ENCODE data around the gene TRNP1. TPM values are rescaled to one million over a fixed set of nuclear protein-coding genes. Genes with fewer than 3 reads are reported as not detected.

The TRNP1 gene
- total and polyA plus RNA-seq, 10 of the 15 experiments (the other 5 are each of a cell fraction or from before 2014, with no cell fraction given) = 0.13 TPM; not detected in 9

DNA sequence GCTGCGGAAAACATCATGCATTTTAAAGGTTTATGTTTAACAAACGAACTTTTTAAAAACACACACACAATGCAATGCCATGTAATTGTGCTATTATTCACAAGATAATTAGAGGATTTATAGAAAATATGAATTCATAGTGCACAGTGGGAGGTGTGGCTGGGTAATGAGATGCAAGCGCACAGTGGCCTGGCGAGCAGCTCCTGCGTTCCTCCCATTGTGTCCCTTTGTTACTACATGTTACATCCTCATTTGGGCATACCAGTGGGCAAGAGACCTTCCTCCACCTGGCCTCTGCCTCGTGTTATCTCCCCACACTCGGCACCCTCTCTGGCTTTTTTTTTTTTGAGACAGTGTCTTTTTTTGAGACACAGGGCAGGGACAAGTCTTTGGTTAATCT is 49.2 kb downstream of the TRNP1 start:
- H3K36me3 ChIP-seq (ENCODE audit: control insufficient read depth in 2 of 2, insufficient read depth in 2 of 2, low read length in 1 of 2) = no peaks in the 10 kb centered on the region
- H3K4me1 ChIP-seq (ENCODE audit: control insufficient read depth, insufficient read depth, low read length) = peaks cover 5% of the 10 kb centered on the region; the same call in 1 of the 2 replicates
- peaks cover 0 to 2% of the 10 kb centered on the region in 2 experiments; a peak in 3 of 4 replicates for H3K27me3 ChIP-seq (replicated peaks in 1 of 2; ENCODE audit: control insufficient read depth in 2 of 2, insufficient read depth in 2 of 2, low read length in 1 of 2)
- FAIRE-seq (no peak), DNase-seq (ENCODE audit: low read depth, low spot score) (no peak), ATAC-seq (no peak)
- CTCF ChIA-PET = interaction anchor here (0.6 to 14.6 kb wide), 11 partner anchors 9 to 557 kb away, joined by 3 to 577 read pairs (median 11); partner anchors contain the start of gene SLC9A1
- POLR2A ChIA-PET = interaction anchor here (0.6 kb wide), 1 partner anchor 57 kb away, joined by 4 read pairs; no protein-coding TSS in a partner anchor
- H3K79me2 ChIP-seq (ENCODE audit: control insufficient read depth, insufficient read depth, low read length) = no peaks in the 10 kb centered on the region
- intact Hi-C loops (cut with micrococcal nuclease; ENCODE audit: unreplicated experiment) = loop anchor here (5.0 kb wide), 2 partner anchors 45 to 155 kb away; no protein-coding TSS in a partner anchor
- H3K4me2 ChIP-seq (ENCODE audit: control insufficient read depth, insufficient read depth) = no peak overlapping the region
- H4K20me1 ChIP-seq (ENCODE audit: control insufficient read depth, insufficient read depth) = no peaks in the 10 kb centered on the region
- no TSS peak for BruUV-seq (replicated peaks)
- RAD21 ChIA-PET (ENCODE audit: unreplicated experiment) = interaction anchor here (0.7 to 5.8 kb wide), 4 partner anchors 46 to 342 kb away, joined by 3 to 224 read pairs (median 30); no protein-coding TSS in a partner anchor
- TF ChIP-seq FOXM1 (IDR thresholded peaks at IDR 0.05; ENCODE audit: low read depth, low read length) (no peak), RFX5 (IDR thresholded peaks at IDR 0.05; ENCODE audit: low read depth, low read length) (no peak), ZSCAN29 (IDR thresholded peaks at IDR 0.05) (no peak), RCOR1 (conservative IDR thresholded peaks at IDR 0.05; ENCODE audit: low read depth, low read length) (no peak), NBN (IDR thresholded peaks at IDR 0.05) (no peak), EZH2 (IDR thresholded peaks at IDR 0.05; ENCODE audit: borderline replicate concordance, control insufficient read depth, low read depth, low read length) (no peak), STAT3 (IDR thresholded peaks at IDR 0.05; ENCODE audit: low read depth, low read length) (no peak), ZNF207 (IDR thresholded peaks at IDR 0.05; ENCODE audit: borderline replicate concordance) (no peak)
- no peak overlapping the region for H2AFZ ChIP-seq (ENCODE audit: control insufficient read depth, low read depth, low read length)
- WGBS (ENCODE audit: insufficient coverage, insufficient replicate concordance, low lambda C conversion rate, missing lambda C conversion rate) = 39% methylated on average over 7 of the region's 7 CpGs
- H3K9ac ChIP-seq (ENCODE audit: control insufficient read depth, insufficient read depth, low read length) = no peak overlapping the region
- SMC1A ChIA-PET (ENCODE audit: uncharacterized antibody, unreplicated experiment) = interaction anchor here (0.9 to 6.8 kb wide), 5 partner anchors 9 to 237 kb away, joined by 3 to 176 read pairs (median 5); no protein-coding TSS in a partner anchor
- no peak overlapping the region for H3K4me3 ChIP-seq
- no peaks in the 10 kb centered on the region for H3K9me3 ChIP-seq (replicated peaks; ENCODE audit: control insufficient read depth, insufficient read depth, low read length)
- in situ Hi-C loops (cut with MboI) = no loop called here
- no peak overlapping the region for H3K27ac ChIP-seq (ENCODE audit: control insufficient read depth, insufficient read depth)

All from GM12878 (cell line).